NCI-H526 treated with DMSO at 0.1 percent for 48 hours (cell line): Measurements from ENCODE around the gene NEK9.
"Not testable (repeated sequence)": the region's sequence is repeated elsewhere in the genome, so short reads cannot be mapped to it uniquely, and the experiment has no call there.

Experiments used
- DNase-seq: peaks from one replicate; lab custom pipeline; 2025; lab: John Stamatoyannopoulos, UW

Gene NEK9

DNA sequence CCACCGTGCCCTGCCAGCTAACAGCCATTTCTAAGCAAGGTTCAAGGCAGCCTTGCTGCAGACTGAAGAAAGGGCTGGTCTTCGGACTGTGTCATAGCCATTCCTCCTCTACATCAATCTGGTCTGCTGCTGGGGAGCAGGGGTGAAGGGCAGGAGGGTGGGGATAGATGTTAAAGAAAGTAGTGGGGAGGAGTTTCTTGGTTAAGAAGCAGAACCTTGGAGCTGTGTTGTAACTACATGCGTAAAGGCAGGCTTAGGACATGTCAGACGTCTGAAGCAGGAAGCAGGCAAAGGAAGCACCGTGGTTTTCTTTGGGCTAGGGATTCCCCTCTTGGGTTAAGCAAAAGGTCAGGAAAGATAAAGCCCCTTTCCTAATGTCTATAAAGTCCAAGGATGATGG is 18.1 kb upstream of the NEK9 start:
- no peak for DNase-seq

DNA sequence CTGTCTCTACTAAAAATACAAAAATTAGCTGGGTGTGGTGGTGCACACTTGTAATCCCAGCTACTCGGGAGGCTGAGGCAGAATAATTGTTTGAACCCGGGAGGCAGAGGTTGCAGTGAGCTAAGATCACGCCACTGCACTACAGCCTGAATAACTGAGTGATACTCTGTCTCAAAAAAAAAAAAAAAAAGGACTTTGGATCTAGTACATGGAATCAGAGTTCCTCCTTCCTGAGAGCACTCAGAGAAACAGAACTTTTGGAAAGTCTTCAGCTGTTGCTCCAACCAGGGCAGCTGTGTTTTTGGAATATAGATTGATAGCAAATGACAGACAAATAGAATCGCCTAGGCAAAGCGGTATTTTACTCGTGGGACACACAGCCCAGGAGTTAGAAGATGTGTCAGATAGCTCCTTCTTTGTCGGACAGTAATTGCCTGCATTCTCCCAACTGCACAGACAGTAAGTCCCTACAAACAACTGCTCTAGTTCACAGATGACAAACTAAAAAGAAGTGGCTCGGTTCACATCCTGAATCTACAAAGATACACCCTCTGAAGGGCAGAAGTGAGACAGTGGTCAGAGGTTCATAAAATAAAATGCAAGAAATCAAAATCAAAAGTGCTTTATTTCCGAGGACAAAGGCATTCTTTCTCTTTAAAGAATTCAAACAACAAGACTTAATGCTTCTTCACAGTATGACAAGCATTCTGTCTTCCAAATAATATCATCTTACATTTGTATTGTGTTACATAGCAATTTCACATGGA is 17.1 kb upstream of the NEK9 start:
- no peak for DNase-seq

DNA sequence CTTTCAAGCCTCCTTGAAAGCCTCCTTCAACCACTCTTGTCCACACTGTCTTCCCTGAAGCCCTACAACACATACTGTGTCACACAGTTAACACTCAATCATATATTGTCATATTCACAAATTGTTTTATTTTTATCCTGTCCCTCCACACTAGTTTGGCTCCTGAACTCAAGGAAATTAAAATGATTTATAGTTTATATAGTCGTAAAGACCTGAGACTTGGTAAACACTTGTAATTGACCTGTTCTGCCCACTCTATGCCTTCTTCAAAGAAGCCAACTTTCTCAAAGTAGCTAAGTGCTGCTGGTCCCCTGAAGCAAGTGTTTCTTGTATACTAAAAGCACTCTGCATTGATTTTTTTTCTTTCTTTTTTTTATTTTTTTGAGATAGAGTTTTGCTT is 15.6 kb upstream of the NEK9 start:
- DNase-seq, result no peak

DNA sequence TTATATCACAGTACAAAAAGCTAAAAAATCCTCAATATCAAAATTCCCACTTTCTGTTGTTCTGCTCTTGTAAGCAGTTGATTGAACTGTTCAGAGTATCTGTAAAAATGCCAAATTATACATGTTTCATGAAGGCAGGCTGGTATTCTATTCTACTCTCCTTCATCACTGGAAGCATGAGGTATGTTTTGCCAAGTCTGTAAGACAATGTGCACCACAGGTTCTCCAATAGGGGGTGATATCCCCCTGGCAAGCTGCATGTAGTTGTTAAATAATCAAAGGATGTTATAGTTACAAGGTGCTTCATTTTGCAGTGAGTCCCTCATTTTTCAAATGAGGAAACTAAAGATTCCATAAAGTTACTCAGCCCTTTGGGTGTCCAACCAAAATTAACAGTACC is 15.1 kb upstream of the NEK9 start:
- DNase-seq, result no peak

DNA sequence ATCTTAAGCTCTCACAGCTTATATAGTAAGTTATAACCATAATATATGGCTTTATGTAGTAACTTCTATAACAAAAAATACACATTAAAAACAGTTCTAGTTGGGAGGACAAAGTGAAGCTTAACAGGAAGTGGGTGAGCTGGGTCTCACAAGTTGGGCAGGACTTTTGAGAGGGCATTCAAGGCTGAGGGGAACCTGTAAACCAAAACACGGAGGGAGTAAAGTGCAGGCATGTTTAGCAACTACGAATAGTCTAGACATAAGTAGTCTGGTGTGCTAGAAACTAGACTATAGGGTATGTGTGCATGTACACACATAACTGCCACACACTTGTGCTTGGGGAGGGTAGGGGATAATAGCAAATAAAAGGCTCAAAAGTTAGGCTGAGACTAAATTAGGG is 14.2 kb upstream of the NEK9 start:
- no peak for DNase-seq

DNA sequence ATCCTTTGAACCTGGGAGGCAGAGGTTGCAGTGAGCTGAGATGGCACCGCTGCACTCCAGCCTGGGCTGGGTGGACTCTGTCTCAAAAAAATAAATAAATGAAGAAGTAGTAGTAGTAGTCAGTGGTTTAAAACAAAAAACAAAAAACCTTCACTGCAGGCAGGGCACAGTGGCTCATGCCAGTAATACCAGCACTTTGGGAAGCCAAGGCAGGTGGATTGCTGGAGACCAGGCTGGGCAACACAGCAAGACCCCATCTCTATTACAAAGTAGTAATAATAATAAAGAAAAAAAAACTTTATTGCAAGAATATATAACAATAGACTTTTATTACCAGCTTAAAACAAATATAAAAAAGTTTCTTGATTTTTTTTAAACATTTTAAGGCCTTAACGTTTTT is 13.8 kb upstream of the NEK9 start:
- DNase-seq, result no peak

DNA sequence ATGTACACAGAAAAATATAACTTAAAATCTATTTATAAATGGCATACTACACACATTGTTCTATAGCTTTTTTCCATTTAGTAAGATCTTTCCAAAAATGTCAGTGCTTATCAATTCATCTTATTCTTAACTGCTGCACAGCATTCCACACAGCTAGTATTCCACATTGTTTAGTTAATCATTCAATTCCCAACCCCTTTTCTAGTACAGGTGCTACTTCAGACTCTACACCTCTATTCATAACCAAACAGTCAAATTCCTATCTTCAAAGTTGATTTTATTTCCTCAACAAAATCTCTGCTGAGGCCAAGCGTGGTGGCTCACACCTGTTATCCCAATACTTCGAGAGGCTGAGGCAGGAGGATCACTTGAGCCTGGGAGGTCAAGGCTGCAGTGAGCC is 12.3 kb upstream of the NEK9 start:
- no peak for DNase-seq

DNA sequence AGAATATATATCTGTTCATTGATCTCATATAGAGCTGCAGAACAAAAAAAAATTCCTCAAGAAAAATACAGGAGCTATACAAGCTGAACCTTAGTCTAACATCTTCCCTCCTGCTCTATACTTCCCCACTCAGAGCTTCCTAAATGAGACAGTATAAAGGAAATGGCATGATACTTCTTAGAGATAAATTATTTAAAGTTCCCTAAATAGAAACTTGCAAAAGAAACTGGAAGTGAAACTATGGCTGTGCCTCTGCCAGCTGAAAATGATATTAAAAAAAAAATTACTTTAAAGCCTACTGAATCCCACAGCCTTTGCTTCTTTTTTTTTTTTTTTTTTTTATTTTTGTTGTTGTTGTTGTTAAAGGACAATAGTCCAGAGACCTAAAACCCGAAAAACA is 11.6 kb upstream of the NEK9 start:
- DNase-seq, result no peak

DNA sequence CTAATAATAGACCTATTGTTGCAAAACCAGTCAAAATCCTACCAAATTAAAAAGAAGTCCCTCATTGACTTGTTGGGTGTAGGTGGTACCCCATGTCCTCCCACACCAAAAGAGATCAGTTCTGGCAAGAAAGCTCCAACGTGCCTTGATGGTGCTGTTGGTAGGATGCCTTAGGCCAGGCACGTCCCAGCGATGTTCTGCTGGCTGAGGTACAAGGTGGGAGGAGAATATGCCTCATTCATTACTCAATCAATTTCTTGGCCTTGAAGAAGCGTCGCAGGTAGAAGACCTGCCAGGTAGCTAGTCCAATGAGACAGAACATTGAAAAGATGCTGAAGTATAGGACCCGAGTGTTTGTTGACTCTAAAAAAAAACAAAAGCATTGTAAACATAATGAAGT is 7.8 kb upstream of the NEK9 start:
- DNase-seq, result no peak

DNA sequence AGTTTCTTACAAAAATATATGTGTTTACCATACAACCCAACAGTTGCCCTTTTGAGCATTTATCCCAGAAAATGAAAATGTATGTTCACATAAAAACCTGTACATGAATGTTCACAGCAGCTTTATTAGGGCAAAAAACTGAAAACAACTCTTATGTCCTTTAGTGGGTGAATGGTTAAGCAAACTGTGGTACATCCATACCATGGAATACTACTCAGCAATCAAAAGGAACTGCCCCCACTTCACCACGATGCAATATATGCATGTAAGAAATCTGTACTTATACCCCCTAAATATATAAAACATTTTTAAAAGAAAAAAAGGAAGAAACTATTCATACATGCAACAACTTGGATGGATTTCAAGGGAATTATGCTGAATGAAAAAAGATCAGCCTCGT is 6.7 kb upstream of the NEK9 start:
- DNase-seq, result no peak

DNA sequence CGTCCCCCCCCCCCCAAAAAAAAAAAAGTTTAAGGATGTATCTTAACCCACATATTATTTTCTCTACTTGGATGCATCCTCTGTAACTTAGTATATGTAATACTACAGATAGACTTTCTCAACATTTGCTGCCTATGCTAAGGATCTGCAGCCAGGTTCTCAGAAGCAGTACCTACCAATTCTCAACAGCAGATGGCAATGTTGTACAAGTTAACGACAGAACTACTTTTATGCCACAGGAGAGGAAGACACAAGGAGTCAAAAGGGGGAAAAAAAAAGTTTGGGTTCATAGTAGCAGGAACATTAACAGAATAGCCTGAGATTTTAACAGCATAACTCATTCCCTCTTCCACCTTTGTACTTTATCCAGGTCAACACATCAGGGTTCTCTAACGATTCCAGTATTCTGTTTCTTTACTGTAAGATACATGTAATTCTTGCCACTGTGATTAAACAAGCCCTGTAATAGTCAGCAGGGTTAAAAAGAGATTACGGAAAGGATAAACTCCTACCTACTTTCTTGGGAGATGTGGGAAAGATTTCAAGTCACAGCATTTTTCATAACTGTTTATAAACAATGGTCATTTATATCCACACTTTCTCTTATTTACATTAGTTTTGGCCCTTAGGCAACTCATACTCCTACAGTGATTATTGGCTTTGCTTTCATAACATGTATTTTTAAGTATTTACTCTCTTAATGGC is 5.7 kb upstream of the NEK9 start:
- peak; percentile 43 for DNase-seq

DNA sequence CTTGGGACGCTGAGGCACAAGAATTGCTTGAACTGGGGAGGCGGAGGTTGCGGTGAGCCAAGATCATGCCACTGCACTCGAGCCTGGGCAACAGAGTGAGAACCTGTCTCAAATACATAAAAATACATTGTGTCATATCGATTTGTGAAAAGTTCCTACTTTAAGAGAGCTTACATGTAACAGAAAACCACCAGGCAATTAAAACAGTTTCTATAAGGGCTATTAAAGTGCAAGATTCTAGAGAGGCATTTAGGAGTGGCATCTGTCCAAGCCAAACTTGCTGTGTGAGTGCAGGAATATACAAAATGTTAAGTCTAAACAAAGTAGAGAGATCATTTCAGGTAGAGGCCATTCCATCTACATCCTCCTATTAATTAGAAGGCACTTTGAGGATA is 1.7 kb upstream of the NEK9 start:
- no peak for DNase-seq

DNA sequence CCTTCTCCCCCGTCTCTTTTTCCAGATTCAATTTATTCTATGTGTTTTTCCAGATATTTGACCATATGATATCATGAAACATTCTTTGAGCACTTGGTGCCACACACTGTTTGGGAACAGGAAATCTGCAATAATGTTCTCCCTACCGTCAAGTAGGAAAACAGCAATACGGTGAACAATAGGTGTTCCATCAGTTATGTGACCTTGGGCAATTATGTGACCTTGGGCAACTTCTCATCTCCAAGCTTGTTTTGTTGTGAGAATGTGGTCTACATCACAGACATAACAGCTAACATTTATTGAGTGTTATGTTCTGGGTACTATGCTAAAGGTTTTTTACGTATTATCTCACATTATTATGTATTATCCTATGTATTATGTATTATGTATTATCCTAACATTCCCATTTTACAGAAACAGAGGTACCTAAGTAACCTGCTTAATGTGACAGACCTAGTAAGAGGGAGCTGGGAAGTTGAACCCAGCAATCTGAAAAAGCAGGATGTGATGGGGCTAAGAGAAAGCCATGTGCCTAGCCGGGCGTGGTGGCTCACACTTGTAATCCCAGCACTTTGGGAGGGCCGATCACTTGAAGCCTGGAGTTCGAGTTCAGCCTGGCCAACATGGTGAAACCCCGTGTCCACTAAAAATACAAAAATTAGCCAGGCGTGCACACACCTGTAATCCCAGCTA is 1.2 kb upstream of the NEK9 start:
- DNase-seq, result no peak

DNA sequence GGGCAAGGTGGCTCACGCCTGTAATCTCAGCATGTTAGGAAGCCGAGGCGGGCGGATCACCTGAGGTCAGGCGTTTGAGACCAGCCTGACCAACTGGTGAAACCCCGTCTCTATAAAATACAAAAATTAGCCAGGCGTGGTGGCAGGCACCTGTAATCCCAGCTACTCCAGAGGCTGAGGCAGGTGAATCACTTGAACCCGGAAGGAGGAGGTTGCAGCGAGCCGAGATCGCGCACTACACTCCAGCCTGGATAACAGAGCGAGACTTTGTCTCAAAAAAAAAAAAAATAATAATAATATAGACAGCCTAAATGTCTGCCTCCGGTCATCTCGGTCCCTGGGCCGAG is 599 bp upstream of the NEK9 start:
- not testable (repeated sequence) for DNase-seq

DNA sequence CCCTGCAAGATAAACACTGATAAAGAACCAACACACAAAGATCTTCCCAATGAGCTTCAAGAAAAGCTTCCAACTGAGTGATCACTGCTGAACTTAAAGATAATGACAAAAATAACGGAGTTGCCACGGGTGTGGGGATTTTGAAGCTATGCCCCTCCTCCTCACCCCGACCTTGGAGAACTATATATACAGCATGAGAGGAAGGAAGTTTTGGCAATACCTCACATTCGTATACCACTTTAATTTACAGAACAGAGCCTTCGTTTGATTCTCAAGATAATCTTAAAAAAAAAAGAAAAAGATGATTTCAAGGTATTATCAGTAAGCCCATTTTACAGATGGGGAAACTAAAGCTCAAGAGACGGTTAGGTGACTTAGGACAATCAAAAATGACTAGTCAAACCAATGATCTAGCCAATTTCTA is 715 bp downstream of the NEK9 start:
- DNase-seq, result no peak

DNA sequence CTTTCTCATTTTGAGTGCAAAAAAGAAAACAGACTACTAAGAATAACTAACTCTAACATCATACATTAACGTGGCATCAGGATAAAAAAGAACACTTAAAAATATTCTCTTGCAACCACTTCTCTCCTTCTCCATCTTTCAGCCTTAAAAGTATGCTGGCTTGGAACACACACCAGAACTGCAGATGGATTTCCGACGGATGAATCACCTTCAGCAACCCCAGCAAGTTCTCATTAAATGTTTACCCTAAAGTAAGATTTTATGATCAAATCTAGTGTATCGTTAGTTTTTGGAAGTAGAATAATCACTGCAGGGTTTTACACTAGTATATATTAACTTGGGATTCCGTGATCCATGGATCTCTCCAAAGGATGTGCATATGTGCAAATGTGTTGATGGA is 1.2 kb downstream of the NEK9 start:
- no peak for DNase-seq

DNA sequence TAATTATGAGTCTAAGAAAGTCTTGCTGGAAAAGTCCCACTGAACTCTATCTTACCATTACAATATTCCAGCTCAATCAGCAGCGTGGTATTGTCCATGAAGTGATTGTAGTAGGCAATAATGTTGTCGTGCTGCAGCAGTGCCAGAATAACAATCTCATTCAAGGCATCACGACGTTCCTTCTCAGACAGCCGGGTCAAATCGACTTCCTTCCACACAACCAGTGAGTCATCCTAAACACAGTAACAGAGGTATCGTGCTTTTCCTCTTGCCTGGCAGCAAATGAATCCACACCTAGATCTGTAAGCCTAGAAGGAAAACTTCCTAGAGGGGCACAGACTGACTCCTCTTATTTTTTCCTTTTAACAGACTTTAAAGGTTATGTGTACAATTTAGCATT is 2.9 kb downstream of the NEK9 start:
- DNase-seq, result no peak

DNA sequence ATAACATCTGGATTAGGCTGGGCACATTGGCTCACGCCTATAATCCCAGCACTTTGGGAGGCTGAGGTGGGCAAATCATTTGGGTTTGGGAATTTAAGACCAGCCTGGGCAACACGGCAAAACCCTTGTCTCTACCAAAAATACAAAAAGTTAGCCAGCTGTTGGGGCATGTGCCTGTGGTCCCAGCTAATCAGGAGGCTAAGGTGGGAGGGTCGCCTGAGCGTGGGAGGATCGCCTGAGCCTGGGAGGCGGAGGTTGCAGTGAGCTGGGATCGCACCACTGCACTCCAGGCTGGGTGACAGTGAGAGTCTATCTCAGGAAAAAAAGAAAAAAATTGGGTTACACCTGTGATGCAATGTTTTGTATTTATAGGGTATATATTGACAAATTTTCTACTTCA is 5.3 kb downstream of the NEK9 start:
- DNase-seq, result no peak

DNA sequence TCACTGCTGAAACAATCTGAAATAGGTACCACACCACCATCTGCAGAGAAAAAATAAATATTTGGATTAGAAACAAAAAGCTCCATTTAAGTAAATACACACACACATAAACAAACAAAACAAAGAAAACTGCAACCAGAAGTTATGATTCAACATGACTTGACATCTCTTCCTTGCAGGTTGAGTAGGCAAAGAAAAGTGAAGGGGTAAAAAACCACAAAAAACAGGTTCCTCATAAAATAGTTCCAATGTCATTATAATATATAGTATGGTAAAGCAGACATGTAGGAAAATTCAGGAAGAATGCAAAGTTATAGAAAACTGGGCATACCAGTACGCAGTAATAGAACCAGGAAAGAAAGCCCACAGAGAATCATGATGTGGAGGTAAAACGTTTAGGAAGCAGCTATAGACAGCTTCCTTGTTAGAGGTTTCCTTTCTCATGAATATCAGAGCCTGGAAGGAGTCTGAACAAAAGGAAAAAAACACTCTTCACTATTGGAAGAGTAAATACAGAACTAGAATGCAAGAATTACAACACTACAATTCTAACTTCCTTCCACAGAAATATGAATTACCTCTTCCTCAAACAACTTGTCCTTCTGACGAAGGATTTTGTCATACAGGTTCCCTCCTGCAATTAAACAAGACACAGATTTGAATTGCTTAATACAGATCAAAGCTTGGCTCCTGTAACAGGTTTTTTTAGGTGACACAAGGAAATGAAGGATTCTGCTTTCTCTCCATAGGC is 6.1 kb downstream of the NEK9 start:
- DNase-seq, result no peak

DNA sequence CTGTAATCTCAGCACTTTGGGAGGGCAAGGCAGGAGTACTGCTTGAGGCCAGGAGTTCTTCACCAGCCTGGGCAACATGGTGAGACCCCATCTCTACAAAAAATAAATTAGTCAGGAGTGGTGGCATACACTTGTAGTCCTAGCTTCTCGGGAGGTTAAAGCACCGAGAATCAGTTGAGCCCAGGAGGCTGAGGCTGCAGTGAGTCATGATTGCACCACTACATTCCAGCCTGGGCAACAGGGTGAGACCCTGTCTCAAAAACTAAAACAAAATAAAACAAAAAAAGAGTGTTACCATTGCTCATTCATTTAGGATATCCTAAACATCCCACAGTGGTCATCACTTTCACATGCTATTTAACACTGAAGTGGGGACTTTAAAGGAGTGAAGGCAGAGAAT is 7.8 kb downstream of the NEK9 start:
- no peak for DNase-seq

DNA sequence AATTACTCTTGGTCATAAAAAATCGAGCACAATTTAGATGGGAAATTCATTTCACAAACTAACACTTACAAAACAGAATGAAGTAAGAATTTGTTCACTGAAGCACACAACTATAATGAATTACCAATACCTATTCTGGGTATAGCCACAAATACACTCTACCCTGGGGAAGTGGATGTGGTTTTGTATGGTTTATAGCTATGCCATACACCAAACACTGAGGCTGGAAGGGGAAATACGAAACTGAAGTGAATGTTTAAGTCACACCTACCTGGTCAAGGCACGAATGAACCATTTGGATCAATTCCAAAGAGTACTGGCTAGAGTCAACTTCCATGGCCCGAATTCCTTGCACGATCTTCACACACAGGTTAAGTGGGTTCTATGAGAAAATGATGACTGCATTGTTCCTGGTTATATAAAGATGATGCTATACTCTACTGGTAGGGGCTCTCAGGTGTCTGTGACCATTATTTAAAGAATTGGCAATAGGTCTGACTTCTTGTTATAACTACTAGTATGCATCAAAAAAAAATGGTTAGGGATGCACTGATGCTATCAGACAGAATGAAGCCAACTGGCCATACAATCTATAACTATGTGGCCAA is 12.8 kb downstream of the NEK9 start:
- no peak for DNase-seq

DNA sequence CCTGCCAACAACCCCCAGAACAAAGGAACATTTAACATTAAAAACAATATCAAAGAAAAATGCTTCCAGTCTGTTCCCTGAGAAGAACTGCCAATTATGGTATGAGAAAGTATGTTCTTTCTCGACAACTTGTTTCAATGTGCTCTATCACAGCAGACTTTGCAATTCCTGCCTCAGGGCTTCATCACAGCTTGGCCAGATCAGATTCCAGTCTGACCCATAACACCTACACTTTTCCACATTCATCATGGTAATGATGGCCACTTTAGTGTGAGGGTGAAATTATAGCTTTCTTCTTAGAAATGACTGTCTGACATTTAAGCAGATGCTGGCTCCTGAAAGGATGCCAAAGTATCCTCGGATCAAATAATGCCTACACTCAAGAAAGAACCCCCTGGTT is 17.0 kb downstream of the NEK9 start:
- no peak for DNase-seq
